GM18517 (cell line): Measurements from ENCODE around the gene TECPR2.

Experiments
- ATAC-seq: cut with Tn5 transposase; IDR thresholded peaks from one replicate; pipeline ENCODE4 v1.9.1; 2021; ENCODE audit warnings: mild to moderate bottlenecking, moderate library complexity; ENCODE audit not compliant: unreplicated experiment

Gene TECPR2

DNA sequence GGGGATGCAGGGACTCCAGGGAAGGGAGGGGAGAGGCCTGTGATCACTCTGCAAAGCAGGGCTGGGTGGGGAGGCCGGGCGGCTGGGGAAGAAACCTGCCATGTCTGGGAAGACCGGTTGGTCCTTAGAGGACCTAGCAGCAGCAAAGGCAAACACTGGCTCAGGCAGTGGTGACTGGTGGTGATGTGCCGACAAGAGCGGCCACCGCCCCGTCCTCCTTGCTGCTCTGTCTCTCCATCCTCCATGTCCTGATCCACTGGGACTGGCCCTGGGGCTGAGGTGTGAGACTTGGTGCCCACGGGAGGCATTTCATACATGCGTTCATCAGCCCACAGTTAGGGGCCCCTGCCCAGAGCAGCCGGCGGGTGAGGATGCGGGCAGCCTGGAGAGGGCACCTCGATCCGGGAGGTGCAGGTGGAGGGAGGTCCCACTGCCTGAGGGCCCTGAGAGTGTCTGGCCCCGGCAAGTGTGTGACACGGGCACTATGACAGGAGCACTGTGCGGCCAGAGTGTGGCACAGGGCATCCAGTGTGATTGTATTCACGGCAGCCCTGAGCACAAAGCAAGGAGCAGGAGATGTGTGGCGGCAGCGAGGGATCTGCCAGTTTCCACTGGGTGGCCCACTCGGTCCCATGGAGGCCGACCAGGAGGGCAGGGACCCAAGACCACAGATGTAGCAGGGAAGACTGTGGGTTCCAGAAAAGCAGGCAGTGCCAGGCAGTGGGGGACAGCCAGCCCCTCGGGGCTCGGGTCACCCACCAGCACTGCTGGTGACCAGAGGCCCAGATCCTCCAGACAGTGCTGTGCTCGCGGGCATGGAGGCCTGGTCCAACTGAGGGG is 133.0 kb downstream of the TECPR2 start:
- ATAC-seq: no peak

- ATAC-seq: no peak
Observed at GRCh38 chr14:102496331-102496691, 133.6 kb downstream of the TECPR2 start.

DNA sequence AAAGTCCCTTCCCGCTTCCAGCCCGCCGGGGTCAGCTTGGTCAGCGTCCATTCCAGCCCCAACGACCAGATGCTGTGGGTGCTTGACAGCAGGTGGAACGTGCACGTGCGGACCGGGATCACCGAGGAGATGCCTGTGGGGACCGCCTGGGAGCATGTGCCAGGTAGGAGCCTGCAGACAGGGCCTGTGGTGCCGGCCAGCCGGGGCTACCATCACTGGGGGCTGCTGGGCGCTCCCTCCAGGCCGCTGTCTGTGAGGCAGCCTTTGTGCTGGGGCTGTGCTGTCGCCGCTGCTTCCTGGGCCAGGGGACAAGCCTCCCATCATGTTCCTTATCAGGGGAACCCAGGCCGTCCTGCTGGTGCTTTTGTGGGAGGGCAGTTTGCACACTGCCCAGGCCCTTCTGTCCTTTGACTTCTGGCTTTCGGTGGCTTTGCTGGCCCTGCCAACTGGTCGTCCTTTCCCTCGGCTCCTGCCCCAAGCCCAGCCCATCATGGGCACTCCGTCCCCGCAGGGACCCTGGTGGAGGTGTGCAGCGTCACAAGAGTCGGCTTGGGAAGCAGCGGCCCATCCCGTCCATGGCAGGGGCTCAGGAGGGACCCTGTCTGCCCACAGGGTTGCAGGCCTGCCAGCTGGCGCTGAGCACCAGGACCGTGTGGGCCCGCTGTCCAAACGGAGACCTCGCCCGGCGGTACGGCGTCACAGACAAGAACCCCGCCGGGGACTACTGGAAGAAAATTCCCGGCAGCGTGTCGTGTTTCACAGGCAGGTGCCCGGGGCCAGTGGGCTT is 134.4 kb downstream of the TECPR2 start:
- no peak for ATAC-seq

DNA sequence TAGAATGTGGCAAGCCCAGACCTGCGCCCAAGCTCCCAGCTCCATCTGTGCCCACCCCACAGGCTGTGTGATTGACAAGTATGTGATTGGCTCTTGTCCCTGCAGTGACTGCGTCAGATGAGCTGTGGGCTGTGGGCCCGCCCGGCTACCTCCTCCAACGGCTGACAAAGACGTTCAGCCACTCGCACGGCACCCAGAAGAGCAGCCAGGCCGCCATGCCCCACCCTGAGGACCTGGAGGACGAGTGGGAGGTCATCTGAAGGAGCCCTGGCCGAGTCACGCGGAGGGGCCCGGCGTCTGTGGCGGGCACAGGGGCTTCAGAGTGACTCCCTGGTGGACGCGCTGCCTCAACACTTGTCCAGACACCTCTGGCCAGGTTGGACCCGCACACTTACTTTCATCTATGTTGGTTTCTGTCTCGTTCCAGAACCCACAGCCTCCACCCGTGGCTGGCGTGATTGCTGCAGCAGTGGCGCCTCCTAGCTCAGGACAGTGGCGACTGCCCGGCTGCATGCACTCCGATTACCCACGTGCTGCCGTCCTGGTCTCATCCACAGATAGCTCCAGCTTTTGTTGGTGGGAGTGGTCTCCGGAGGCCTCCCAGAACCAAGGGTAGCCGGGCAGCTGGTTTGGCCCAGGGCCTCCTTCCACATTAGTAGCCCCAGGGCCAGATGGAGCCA is 135.4 kb downstream of the TECPR2 start:
- no peak for ATAC-seq

DNA sequence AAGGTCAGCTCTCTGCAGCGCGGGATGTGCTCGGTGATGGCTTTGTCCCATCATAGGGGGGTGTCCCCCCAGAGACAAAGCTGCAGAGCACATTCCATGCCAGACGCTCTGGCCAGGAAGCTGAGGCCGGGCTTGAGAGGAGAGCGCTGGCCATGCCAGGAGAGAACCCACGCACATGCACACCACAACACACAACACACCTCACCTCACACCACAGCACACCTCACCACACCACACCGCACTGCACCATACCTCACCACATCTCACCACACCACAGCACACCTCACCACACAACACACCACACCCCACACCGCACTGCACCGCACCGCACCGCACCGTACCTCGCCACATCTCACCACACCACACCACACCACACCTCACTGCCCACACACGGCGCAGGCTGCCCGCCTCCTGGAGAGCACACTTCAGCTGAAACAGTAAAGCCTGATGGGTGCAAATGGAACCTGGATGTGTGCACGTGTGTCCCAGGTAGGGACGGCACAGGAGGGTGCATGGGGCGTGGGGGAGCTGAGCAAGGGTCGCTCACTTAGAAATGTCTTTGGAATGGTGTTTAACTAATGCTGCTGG is 136.0 kb downstream of the TECPR2 start:
- ATAC-seq: no peak

- ATAC-seq: no peak
Observed at GRCh38 chr14:102499401-102500157, 136.8 kb downstream of the TECPR2 start.

GRCh38 chr14:102500158-102500662 is 137.5 kb downstream of the TECPR2 start:
- no peak for ATAC-seq

DNA sequence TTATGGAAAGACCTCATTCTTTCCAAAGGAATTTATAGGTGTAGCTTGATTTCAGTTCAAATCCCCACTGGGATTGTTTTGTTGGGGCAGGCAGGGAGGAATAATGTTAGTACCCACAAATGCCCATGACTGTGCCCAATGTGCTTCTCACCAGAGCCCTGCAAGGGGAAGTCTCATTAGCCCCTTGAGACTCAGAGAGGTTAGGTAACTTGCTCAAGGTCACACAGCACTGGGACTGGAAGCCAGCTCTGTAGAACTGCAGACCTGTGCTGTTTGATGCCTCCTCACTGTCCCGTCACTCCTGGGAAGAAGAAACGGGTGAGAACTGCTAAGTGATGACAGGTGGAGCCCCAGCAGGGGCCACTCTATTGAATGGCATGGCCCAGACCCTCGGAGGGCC is 138.0 kb downstream of the TECPR2 start:
- no peak for ATAC-seq

GRCh38 chr14:102501751-102502315 is 139.1 kb downstream of the TECPR2 start:
- no peak for ATAC-seq

- no peak for ATAC-seq
Observed at GRCh38 chr14:102502571-102502970, 139.8 kb downstream of the TECPR2 start.

GRCh38 chr14:102503641-102504327 is 141.0 kb downstream of the TECPR2 start:
- ATAC-seq: no peak

DNA sequence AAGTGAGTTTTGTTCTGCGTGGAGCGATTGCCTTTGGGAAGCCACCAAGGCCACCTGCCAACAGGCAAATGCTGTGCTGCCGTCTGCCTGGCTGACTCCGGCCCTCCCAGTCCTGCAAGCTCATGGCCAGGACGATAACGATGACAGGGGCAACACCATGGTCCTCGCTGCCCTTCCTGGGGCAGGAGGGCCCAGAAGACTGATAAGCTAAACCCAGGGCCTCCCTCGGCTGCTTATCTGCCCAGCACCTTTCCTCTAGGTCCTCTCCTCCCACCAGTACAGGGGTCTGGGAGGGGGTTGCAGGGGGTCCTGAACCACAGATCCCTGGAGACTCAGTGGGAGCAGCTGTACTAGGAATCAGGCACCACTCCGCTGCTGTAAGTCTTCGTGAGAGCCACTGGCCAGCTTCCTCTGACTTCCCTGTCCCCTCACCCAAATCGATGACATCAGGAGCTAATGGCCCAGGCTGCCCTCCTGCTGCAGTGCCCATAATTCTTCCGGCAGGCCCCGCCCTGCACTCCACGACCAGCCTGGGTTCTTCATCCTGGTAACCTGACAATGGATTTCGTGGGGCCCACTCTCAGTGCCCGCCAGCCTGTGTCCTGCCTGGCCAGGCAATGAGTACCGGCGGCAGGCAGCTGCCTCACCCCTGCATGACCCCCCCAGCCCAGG is 141.7 kb downstream of the TECPR2 start:
- no peak for ATAC-seq

DNA sequence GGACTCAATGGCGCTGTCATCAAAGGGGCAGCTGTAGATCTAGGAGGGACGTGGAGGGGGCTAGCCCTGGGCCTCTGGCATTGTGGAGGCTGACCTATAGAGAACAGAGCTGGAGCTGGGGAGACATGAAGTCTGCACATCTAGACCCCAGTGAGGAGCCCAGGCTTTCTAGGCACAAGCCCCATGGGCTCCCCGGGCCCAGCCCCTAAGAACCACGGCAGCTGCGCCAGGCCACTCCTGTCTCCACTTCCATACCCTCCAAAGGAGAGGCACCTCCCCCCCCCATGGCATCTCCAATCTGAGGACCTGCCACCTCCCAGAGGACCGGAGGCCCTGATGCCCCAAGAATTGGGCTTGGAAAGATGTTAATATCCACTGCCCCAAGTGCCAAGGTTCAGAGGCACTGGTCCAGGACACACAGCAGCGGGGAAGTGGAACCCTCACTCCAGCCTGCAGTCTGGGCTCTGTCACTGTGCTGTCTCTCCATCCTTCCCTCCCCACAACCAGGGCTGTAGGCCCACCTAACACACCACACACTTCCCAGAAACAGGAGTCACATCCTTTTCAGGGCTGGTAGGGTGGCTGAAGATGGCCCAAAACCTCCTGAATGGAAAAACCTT is 142.4 kb downstream of the TECPR2 start:
- ATAC-seq: no peak

GRCh38 chr14:102505775-102506625 is 143.3 kb downstream of the TECPR2 start:
- no peak for ATAC-seq

DNA sequence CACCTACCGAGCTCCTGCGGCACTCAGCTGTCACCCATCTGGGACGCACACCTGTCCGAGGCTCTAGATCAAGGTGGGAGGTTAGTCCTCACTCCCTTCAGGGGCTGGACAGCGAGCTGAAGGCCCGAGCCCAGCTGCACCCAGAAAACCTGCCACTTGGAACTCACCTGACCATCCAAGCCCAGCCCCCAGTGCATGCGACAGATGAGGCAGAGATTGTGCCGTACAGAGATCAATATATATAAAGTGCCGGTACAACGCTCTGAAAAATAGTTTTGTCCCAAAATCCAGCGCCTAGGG is 143.8 kb downstream of the TECPR2 start:
- ATAC-seq: no peak

GRCh38 chr14:102507081-102507856 is 144.5 kb downstream of the TECPR2 start:
- ATAC-seq: no peak

DNA sequence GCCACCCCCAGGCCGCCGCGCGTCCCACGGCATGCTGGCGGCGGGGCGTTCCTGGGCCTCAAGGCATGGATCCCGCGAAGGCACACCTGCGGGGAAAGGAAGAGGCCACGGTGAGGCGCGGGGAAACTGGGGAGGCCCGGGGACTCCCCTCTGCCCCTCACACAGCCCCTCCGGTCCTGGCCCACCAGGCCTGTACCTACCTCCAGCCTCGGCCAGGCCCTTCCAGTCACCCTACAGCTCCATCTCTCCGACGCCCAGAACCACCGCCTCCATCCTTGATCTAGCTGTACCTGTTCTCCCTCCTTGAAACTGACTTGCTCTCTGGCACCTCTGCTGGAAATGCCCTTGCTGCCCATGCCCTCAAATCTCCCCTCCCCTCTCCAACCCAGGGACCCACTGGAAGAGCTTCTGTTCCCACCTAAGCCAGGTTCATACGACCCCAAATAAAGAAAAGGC is 145.1 kb downstream of the TECPR2 start:
- ATAC-seq: no peak
